Liver (tissue), 9 donors: Measurements from ENCODE around the gene PRIM2. TPM values are rescaled to one million over a fixed set of nuclear protein-coding genes. Genes with fewer than 3 reads are reported as not detected.
"Not testable (repeated sequence)": the region's sequence is repeated elsewhere in the genome, so short reads cannot be mapped to it uniquely, and the experiment has no call there.

Source experiments
- DNase-seq: peaks from one replicate; pipeline ENCODE4 v3.0.0-alpha.2; 2017; ENCODE audit warnings: low spot score
- H3K27ac ChIP-seq, 2 donors: one replicate each; pipeline ENCODE4 v1.7.0; 2013; ENCODE audit warnings: inconsistent platforms in 2 of 2, low read length in 2 of 2, control low read depth in 1 of 2, low read depth in 1 of 2, mild to moderate bottlenecking in 1 of 2
- H3K27me3 ChIP-seq, 4 donors: one replicate each; pipeline versions ENCODE4 v1.6.1 to v1.7.0; 2013; ENCODE audit warnings: low read length in 3 of 4, inconsistent platforms in 1 of 4, mild to moderate bottlenecking in 1 of 4, moderate library complexity in 1 of 4; ENCODE audit not compliant: control insufficient read depth in 4 of 4, insufficient read depth in 4 of 4
- H3K36me3 ChIP-seq, 4 donors: one replicate each; pipeline versions ENCODE4 v1.6.1 to v1.7.0; 2013; ENCODE audit warnings: low read length in 3 of 4, mild to moderate bottlenecking in 3 of 4, low read depth in 1 of 4, moderate library complexity in 1 of 4; ENCODE audit not compliant: control insufficient read depth in 4 of 4, insufficient read depth in 3 of 4
- H3K4me1 ChIP-seq, 4 donors: one replicate each; pipeline versions ENCODE4 v1.6.1 to v1.7.0; 2013; ENCODE audit warnings: low read length in 3 of 4, mild to moderate bottlenecking in 3 of 4, moderate library complexity in 1 of 4; ENCODE audit not compliant: control insufficient read depth in 4 of 4, insufficient read depth in 4 of 4
- H3K4me3 ChIP-seq, 3 donors: one replicate each; pipeline versions ENCODE4 v1.6.1 to v1.7.0; 2013; ENCODE audit warnings: low read length in 3 of 3, control low read depth in 1 of 3, low read depth in 1 of 3, mild to moderate bottlenecking in 1 of 3
- H3K9ac ChIP-seq, 2 donors: one replicate each; pipeline ENCODE4 v1.7.0; 2013; ENCODE audit warnings: low read length in 2 of 2, mild to moderate bottlenecking in 2 of 2, moderate library complexity in 2 of 2, control low read depth in 1 of 2, low read depth in 1 of 2
- H3K9me3 ChIP-seq, 4 donors: one replicate each; pipeline versions ENCODE4 v1.6.1 to v1.7.0; 2013; ENCODE audit warnings: low read length in 3 of 4; ENCODE audit not compliant: control insufficient read depth in 4 of 4
- RAD21 ChIP-seq, 2 donors: IDR thresholded peaks; 2 replicates each; pipeline ENCODE4 v1.6.1; 2016; ENCODE audit warnings: antibody characterized with exemption in 2 of 2, mild to moderate bottlenecking in 2 of 2
- WGBS: extraction: QIAGEN DNeasy Blood & Tissue Kit; methylation state at CpG from one replicate; pipeline ENCODE4 v1.1.7; 2013; 5-methylcytosine and 5-hydroxymethylcytosine counted together
- polyA plus RNA-seq, 2 donors: library from polyadenylated mRNA; stranded (reverse) in 1 of 2; unstranded in 1 of 2; fragments of 200-250 nt in 1 of 2; fragments of >200 nt in 1 of 2; fragmentation: Nextera tagmentation in 1 of 2; extraction: Ambion mirVana in 1 of 2; gene quantifications; one replicate each; pipeline versions ENCODE4 v1.2.1 to v1.2.3, GENCODE V29; 2013 to 2015
- total RNA-seq, 2 donors: library from RNA; depleted of rRNA; stranded (reverse); fragments of >200 nt; gene quantifications; one replicate each; pipeline ENCODE4 v1.2.3, GENCODE V29; 2014
- TF ChIP-seq, protein P1 (sequence below): fragments of 150-350 bp; IDR thresholded peaks from 2 replicates; pipeline ENCODE4 v1.5.1; 2017; ENCODE audit warnings: improper control_type of control experiment, low read depth, low read length; ENCODE audit not compliant: missing input control
- donor health status: healthy.
- donor health status: healthy.
- donor health status: healthy.
- donor health status: healthy.
- donor health status: healthy.

PRIM2 gene
- total and polyA plus RNA-seq, 4 donors: 1.6 to 13.0 (median 3.5) TPM

DNA sequence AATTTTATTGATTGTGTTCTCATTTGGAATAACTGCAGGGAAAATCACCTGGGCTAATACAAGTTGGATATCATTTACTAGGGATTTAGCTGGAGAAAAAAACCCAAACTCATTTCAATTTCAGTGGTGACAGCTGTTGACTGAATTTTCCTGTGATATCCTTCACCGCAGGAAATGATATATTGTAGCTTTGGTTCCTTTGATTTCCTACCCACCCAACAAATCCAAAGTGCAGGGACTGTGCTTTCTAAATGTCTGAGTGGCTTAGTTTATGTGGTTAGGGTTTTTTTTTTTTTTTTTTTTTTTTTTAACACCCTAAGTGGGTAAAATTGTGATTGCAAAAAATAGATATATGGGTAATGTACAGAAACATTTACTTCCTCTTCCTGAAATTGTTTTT, 203.7 kb downstream of the PRIM2 start:
- H3K4me1 ChIP-seq, H3K9ac ChIP-seq, H3K4me3 ChIP-seq, H3K36me3 ChIP-seq, H3K27me3 ChIP-seq, DNase-seq, H3K9me3 ChIP-seq, H3K27ac ChIP-seq: not testable (repeated sequence)
- 77% methylated on average over 1 of the region's 1 CpG for WGBS

DNA sequence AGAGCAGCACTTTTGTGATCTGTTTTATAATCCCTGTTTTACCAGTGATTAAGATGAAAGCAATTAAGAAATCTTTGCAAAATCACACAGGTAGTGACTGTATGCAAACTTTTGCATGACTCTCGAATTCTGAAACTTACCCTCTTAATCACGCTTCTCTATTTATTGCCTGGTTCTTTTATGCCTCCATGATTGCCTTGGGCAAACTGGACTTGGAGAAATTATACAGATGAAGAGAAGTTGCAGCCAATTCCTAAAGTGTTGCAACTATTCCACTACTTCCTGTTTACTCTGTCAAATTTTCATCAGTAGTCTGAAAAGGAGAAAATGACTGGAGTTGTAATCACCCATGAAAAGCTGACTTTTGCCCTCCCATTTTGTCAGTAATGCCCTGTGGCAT, 205.8 kb downstream of the PRIM2 start:
- H3K9ac ChIP-seq, H3K27ac ChIP-seq, H3K36me3 ChIP-seq, H3K4me1 ChIP-seq, H3K9me3 ChIP-seq, H3K4me3 ChIP-seq, DNase-seq, H3K27me3 ChIP-seq: not testable (repeated sequence)
- 85% methylated on average over 2 of the region's 2 CpGs for WGBS

DNA sequence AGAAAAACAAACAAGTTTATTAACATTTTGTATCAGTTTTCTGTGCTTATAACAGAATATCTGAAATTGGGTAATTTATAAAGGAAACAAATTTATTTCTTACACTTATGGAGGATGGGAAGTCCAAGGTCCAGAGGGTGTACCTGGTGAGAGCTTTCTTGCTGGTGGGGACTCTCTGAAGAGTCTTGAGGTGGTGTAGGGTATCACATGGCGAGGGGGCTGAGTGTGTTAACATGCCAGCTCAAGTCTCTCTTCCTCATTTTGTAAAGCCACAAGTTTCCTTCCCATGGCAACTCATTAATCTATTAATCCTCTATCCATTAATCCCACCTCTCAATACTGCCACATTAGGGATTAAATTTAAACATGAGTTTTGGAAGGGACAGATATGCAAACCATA, 212.3 kb downstream of the PRIM2 start:
- not testable (repeated sequence) for H3K27ac ChIP-seq, H3K9me3 ChIP-seq, H3K27me3 ChIP-seq, H3K36me3 ChIP-seq, DNase-seq, H3K4me1 ChIP-seq, H3K4me3 ChIP-seq, H3K9ac ChIP-seq
- 100% methylated on average over 1 of the region's 1 CpG for WGBS

DNA sequence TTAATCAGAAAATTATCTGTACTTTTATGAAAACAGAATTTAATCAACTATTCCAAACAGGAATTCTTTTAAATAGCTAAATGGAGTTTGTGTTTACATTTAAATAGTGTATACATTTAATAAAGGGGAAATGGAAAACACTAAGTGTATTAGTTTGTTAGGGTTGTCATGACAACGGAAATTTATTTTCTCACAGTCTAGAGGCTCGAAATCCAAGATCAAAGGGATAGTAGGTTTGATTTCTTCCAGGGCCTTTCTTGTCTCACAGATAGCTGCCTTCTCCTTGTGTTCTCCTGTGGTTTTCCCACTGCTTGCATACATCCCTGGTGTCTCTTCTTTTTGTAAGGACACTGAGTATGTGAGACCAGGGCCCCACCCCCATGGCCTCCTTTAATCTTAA, 215.2 kb downstream of the PRIM2 start:
- not testable (repeated sequence) for H3K27me3 ChIP-seq, H3K4me3 ChIP-seq, H3K4me1 ChIP-seq, H3K9me3 ChIP-seq, H3K27ac ChIP-seq, H3K9ac ChIP-seq, H3K36me3 ChIP-seq, DNase-seq
- 95% methylated on average over 2 of the region's 2 CpGs for WGBS

DNA sequence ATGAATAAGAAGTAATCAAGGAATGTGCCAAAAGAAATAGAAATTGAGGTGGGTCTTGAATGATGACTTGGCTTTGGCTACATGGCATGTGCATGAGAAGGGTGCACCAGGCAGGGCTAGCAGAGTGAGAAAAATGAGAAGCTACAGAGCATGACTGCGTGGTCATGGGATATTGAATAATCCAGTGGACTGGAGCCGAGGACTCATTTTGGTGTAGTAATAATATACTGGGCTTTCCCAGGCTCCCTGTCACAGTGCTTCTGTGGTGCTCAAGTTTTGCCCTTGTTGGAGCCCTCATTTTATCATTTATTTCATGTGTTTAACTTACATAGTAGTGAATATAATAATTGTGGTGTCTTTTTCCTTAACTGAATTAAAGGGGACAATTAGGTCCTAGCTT, 217.7 kb downstream of the PRIM2 start:
- H3K4me1 ChIP-seq, DNase-seq, H3K4me3 ChIP-seq, H3K27ac ChIP-seq, H3K36me3 ChIP-seq, H3K9me3 ChIP-seq, H3K27me3 ChIP-seq, H3K9ac ChIP-seq: not testable (repeated sequence)
- 100% methylated on average over 2 of the region's 2 CpGs for WGBS

DNA sequence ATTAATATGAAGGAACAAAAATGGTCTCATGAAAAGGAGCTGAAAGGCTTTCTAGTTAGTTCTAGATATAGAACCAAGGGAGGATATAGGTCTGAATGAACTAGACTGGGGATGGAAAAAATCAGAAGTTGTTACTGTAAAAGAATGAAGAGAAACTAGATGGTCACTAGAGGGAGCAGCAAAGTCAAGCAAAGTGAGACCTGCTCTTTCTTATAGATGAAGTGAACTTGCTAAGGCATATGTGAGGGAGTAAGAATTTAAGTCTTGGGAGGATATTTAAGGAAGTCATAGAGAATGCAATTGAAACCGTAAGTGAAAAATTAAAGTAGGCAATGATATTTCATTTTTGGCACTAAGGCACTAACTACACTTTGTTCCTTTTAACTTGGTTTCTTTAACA, 218.6 kb downstream of the PRIM2 start:
- not testable (repeated sequence) for H3K9ac ChIP-seq, H3K27ac ChIP-seq, H3K36me3 ChIP-seq, DNase-seq, H3K4me3 ChIP-seq, H3K4me1 ChIP-seq, H3K27me3 ChIP-seq, H3K9me3 ChIP-seq
- 82% methylated on average over 1 of the region's 1 CpG for WGBS
- peak; percentile 48 to 65 for TF ChIP-seq RAD21 (IDR thresholded peaks at IDR 0.05)
- TF ChIP-seq, protein P1, sequence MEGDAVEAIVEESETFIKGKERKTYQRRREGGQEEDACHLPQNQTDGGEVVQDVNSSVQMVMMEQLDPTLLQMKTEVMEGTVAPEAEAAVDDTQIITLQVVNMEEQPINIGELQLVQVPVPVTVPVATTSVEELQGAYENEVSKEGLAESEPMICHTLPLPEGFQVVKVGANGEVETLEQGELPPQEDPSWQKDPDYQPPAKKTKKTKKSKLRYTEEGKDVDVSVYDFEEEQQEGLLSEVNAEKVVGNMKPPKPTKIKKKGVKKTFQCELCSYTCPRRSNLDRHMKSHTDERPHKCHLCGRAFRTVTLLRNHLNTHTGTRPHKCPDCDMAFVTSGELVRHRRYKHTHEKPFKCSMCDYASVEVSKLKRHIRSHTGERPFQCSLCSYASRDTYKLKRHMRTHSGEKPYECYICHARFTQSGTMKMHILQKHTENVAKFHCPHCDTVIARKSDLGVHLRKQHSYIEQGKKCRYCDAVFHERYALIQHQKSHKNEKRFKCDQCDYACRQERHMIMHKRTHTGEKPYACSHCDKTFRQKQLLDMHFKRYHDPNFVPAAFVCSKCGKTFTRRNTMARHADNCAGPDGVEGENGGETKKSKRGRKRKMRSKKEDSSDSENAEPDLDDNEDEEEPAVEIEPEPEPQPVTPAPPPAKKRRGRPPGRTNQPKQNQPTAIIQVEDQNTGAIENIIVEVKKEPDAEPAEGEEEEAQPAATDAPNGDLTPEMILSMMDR: peak; percentile 14

DNA sequence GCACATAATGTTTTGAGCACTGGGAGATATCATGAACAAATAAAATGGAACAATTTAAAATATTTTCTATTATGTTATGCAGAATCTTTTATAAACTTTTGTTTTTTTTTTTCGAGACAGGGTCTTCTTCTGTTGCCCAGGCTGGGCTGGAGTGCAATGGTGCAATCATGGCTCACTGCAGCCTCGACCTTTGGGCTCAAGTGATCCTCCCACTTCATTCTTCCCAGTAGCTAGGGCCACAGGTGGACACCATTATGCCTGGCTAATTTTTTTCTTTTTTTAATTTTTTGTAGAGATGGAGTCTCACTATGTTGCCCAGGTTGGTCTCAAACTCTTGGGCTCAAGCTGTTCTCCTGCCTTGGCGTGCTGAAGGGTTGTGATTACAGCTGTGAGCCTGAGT, 220.5 kb downstream of the PRIM2 start:
- DNase-seq, H3K27me3 ChIP-seq, H3K27ac ChIP-seq, H3K4me1 ChIP-seq, H3K9ac ChIP-seq, H3K9me3 ChIP-seq, H3K4me3 ChIP-seq, H3K36me3 ChIP-seq: not testable (repeated sequence)
- WGBS: 97% methylated on average over 3 of the region's 3 CpGs

DNA sequence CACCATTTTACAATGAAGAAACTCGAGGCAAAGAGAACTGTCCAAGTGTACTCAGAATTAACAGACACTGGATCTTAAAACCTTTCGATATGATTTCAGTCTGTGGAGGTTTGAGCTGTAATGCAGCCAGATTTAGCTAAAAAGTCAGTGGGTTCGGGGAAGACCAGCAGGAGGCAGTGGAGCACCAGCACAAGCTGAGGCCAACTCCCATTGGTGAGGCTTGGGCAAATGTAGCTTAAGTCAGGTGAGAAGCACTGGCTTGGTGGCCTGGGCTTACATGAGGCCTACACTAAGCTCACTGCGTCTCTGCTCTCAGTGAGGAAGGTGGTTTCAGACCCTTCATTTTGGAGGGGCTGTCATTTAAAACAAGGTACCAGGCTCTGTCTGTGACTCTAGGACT, 234.5 kb downstream of the PRIM2 start:
- not testable (repeated sequence) for H3K9ac ChIP-seq, H3K4me3 ChIP-seq, H3K27ac ChIP-seq, H3K36me3 ChIP-seq, H3K4me1 ChIP-seq, DNase-seq, H3K27me3 ChIP-seq, H3K9me3 ChIP-seq
- 97% methylated on average over 3 of the region's 4 CpGs for WGBS
